SK-N-SH treated with all-trans-retinoic acid at 6 μM for 48 hours (cell line): Measurements from ENCODE around the gene MAP1B.

Source experiments
- CSRNP3 ChIP-seq: fragments of 250-450 bp; sonication (Bioruptor Pico); IDR thresholded peaks from 2 replicates; pipeline ENCODE4 v1.5.1; 2021; ENCODE audit warnings: mild to moderate bottlenecking, moderate library complexity
- RARB ChIP-seq: fragments of 250-450 bp; sonication (Bioruptor Pico); IDR thresholded peaks from 2 replicates; pipeline ENCODE4 v1.8.0; 2021; ENCODE audit warnings: mild to moderate bottlenecking, moderate library complexity
- ZC3H10 ChIP-seq: fragments of 250-450 bp; sonication (Bioruptor Pico); IDR thresholded peaks from 2 replicates; pipeline ENCODE4 v1.5.1; 2021; ENCODE audit warnings: mild to moderate bottlenecking, moderate library complexity
- ZFP3 ChIP-seq: fragments of 250-450 bp; sonication (Bioruptor Pico); IDR thresholded peaks from 2 replicates; pipeline ENCODE4 v1.5.0; 2020; ENCODE audit warnings: mild to moderate bottlenecking, moderate library complexity
- ZNF70 ChIP-seq: fragments of 450-650 bp; formaldehyde crosslinking; IDR thresholded peaks from 2 replicates; pipeline ENCODE4 v1.5.0; 2020; ENCODE audit warnings: mild to moderate bottlenecking, moderate library complexity

- no peak for TF ChIP-seq ZC3H10 (CRISPR knock-in tag)
- no peak for TF ChIP-seq ZFP3
- TF ChIP-seq CSRNP3: no peak
- TF ChIP-seq RARB (CRISPR knock-in tag): no peak
- TF ChIP-seq ZNF70: no peak
Measured at GRCh38 chr5:72231991-72232703, 124.9 kb downstream of the MAP1B start.
